NCI-H2171 treated with DMSO at 0.1 percent for 48 hours (cell line): ENCODE measurements around the gene FAM168A.
A peak's percentile ranks its signal among the peaks of the same experiment; 100 is the strongest.

Experiments
- DNase-seq: peaks from one replicate; lab custom pipeline; 2025; lab: John Stamatoyannopoulos, UW

FAM168A gene

GRCh38 chr11:73388265-73389133, 209.4 kb downstream of the FAM168A start:
- DNase-seq = no peak

GRCh38 chr11:73387594-73388264, 210.2 kb downstream of the FAM168A start:
- no peak for DNase-seq

GRCh38 chr11:73386546-73386945, 211.4 kb downstream of the FAM168A start:
- no peak for DNase-seq

- DNase-seq = no peak
These were observed 211.9 kb downstream of the FAM168A start for GRCh38 chr11:73386016-73386415.

- DNase-seq = no peak
These were observed 212.8 kb downstream of the FAM168A start for GRCh38 chr11:73384872-73385689.

GRCh38 chr11:73384531-73384871, 213.4 kb downstream of the FAM168A start:
- DNase-seq = no peak

- no peak for DNase-seq
These were observed 213.8 kb downstream of the FAM168A start for GRCh38 chr11:73384125-73384441.

GRCh38 chr11:73383249-73384124, 214.4 kb downstream of the FAM168A start:
- DNase-seq = no peak

- no peak for DNase-seq
These were observed 215.2 kb downstream of the FAM168A start for GRCh38 chr11:73382747-73383146.

GRCh38 chr11:73382183-73382582, 215.7 kb downstream of the FAM168A start:
- no peak for DNase-seq

GRCh38 chr11:73381589-73381988, 216.3 kb downstream of the FAM168A start:
- no peak for DNase-seq

- DNase-seq = no peak
These were observed 217.0 kb downstream of the FAM168A start for GRCh38 chr11:73380897-73381410.

- DNase-seq = no peak
These were observed 217.6 kb downstream of the FAM168A start for GRCh38 chr11:73380331-73380730.

GRCh38 chr11:73379189-73379880, 218.6 kb downstream of the FAM168A start:
- no peak for DNase-seq

- DNase-seq = peak; percentile 37
These were observed 220.9 kb downstream of the FAM168A start for GRCh38 chr11:73376803-73377629.

- peak; percentile 81 for DNase-seq
These were observed 221.6 kb downstream of the FAM168A start, which contains the start of gene RELT for GRCh38 chr11:73376160-73376802. Gene RELT (plus strand): TSS chr11:73376399. CDS start chr11:73389137, 12,738 bp downstream.

GRCh38 chr11:73375830-73376159, 222.1 kb downstream of the FAM168A start:
- no peak for DNase-seq

- no peak for DNase-seq
These were observed 223.8 kb downstream of the FAM168A start for GRCh38 chr11:73374151-73374550.

- DNase-seq = no peak
These were observed 225.4 kb downstream of the FAM168A start for GRCh38 chr11:73372375-73372993.
